CD4-positive, alpha-beta memory T cell (primary cell): ENCODE results near the gene LTB4R2. TPM values are rescaled to one million over a fixed set of nuclear protein-coding genes. Genes with fewer than 3 reads are reported as not detected.

ENCODE experiments used
- CTCF ChIA-PET: fragments of 350-600 bp; sonication (Branson Sonifier 250); formaldehyde crosslinking; loops from one replicate; lab custom pipeline; 2021; ENCODE audit warnings: inconsistent platforms; ENCODE audit not compliant: partially characterized antibody; lab: Charles Lee
- POLR2A ChIA-PET: fragments of 350-600 bp; sonication (Branson Sonifier 250); formaldehyde crosslinking; loops from one replicate; lab custom pipeline; 2021; ENCODE audit not compliant: partially characterized antibody; lab: Charles Lee
- DNase-seq, 5 donors: peaks; one replicate each; pipeline versions ENCODE4 v3.0.0 to v3.0.0-alpha.2; 2020 to 2022; ENCODE audit warnings: mixed read lengths in 1 of 5
- H3K27ac ChIP-seq: one replicate; pipeline ENCODE4 v1.7.0; 2013; ENCODE audit warnings: low read depth, low read length
- H3K27me3 ChIP-seq: 2 replicates; pipeline ENCODE4 v1.7.0; 2013; ENCODE audit warnings: mild to moderate bottlenecking, low read length, moderate library complexity; ENCODE audit not compliant: insufficient read depth
- H3K36me3 ChIP-seq: 2 replicates; pipeline ENCODE4 v1.7.0; 2013; ENCODE audit warnings: mild to moderate bottlenecking, low read length, moderate library complexity; ENCODE audit not compliant: insufficient read depth
- H3K4me1 ChIP-seq: 2 replicates; pipeline ENCODE4 v1.7.0; 2013; ENCODE audit warnings: mild to moderate bottlenecking, low read length, moderate library complexity; ENCODE audit not compliant: insufficient read depth
- H3K4me3 ChIP-seq, 2 donors: one replicate each; pipeline ENCODE4 v1.7.0; 2013; ENCODE audit warnings: low read length in 2 of 2, mild to moderate bottlenecking in 1 of 2
- H3K9me3 ChIP-seq, 2 donors: one replicate each; pipeline ENCODE4 v1.7.0; 2013; ENCODE audit warnings: low read length in 2 of 2, control low read depth in 1 of 2; ENCODE audit not compliant: control insufficient read depth in 1 of 2
- H3K27ac Mint-ChIP-seq, 7 donors: one replicate each; pipeline ENCODE4 v1.8.0; 2020 to 2021; ENCODE audit warnings: mixed read lengths in 7 of 7, mild to moderate bottlenecking in 6 of 7, inconsistent platforms in 3 of 7, moderate library complexity in 3 of 7
- H3K27me3 Mint-ChIP-seq, 2 donors: one replicate each; pipeline ENCODE4 v1.8.0; 2020 to 2021; ENCODE audit warnings: mixed read lengths in 2 of 2
- H3K36me3 Mint-ChIP-seq, 2 donors: one replicate each; pipeline ENCODE4 v1.8.0; 2020 to 2021; ENCODE audit warnings: mixed read lengths in 2 of 2, inconsistent platforms in 1 of 2, mild to moderate bottlenecking in 1 of 2
- H3K4me1 Mint-ChIP-seq, 4 donors: one replicate each; pipeline ENCODE4 v1.8.0; 2020 to 2021; ENCODE audit warnings: mixed read lengths in 4 of 4, mild to moderate bottlenecking in 1 of 4
- H3K4me3 Mint-ChIP-seq, 8 donors: one replicate each; pipeline ENCODE4 v1.8.0; 2020 to 2021; ENCODE audit warnings: mixed read lengths in 8 of 8, mild to moderate bottlenecking in 7 of 8, moderate library complexity in 6 of 8, inconsistent platforms in 3 of 8
- H3K9me3 Mint-ChIP-seq, 8 donors: one replicate each; pipeline ENCODE4 v1.8.0; 2020 to 2021; ENCODE audit warnings: mixed read lengths in 8 of 8, mild to moderate bottlenecking in 5 of 8, inconsistent platforms in 3 of 8, moderate library complexity in 1 of 8
- intact Hi-C: fragments of 100-400 bp; cut with micrococcal nuclease; formaldehyde crosslinking; loops from one replicate; pipeline ENCODE4 v1.15.1; 2023
- polyA plus RNA-seq, 2 donors: library from polyadenylated mRNA; unstranded; fragments of 300-500 nt; fragmentation: Illumina TruSeq; gene quantifications; one replicate each; pipeline ENCODE4 v1.2.3, GENCODE V29; 2021
- total RNA-seq, 2 experiments: library from RNA; stranded (reverse); gene quantifications; one replicate each; pipeline ENCODE4 v1.2.3, GENCODE V29; 2021

Gene LTB4R2
- total and polyA plus RNA-seq, 4 experiments from 2014 or later, result 2.3 to 18.8 (median 10.6) TPM

DNA sequence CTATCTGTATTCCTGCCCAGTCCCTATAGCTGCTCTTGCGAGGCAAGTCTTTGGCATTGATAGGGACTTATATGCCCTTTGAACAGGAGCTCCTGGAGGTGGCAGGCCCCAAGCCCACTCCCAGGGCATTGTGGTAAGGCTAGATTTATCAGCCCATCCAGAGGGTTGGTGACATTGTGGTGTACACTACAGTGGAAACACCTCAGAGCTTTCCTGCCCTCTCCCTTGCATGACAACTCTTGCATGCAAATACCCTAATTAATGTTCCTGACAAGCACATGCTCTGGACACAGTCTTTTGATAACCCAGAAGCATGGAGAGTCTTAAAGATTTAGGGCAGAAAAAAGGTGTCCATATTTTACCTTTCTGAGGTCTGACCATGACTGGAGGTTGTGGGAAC, 30.7 kb downstream of the LTB4R2 start:
- H3K4me1 Mint-ChIP-seq, result peaks cover 16 to 41% (median 27%) of the 10 kb centered on the region in 4 donors
- no peak overlapping the region for H3K4me3 ChIP-seq

DNA sequence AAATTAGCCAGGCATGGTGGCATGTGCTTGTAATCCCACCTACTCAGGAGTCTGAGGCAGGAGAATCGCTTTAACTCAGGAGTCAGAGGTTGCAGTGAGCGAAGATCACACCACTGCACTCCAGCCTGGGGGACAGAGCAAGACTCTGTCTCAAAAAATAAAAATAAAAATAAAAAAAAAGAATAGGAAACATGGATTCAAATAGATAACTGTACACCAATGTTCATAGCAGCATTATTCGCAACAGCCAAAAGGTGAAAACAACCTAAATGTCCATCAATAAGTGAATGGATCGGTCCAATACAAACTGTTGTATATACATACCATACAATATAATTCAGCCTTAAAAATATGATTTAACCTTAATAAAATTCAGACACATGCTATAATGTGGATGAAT, 32.9 kb downstream of the LTB4R2 start:
- Mint-ChIP-seq H3K4me3 (no peak overlapping the region), H3K4me1 (peaks cover 14 to 27% (median 18%) of the 10 kb centered on the region in 4 donors), H3K9me3 (no peaks in the 10 kb centered on the region), H3K27me3 (peaks cover 12 to 20% of the 10 kb centered on the region in 2 donors), H3K27ac (no peak overlapping the region), H3K36me3 (peaks cover 7 to 12% of the 10 kb centered on the region in 2 donors)
- Histone ChIP-seq H3K36me3 (peaks cover 5% of the 10 kb centered on the region), H3K4me3 (no peak overlapping the region), H3K9me3 (no peaks in the 10 kb centered on the region), H3K4me1 (peaks cover 21% of the 10 kb centered on the region), H3K27ac (no peak overlapping the region), H3K27me3 (no peaks in the 10 kb centered on the region)
- ChIA-PET CTCF (interaction anchor here (5.7 to 23.0 kb wide), 2 partner anchors 10 to 89 kb away, joined by 46 to 791 read pairs; partner anchors contain the start of genes ADCY4, CBLN3, KHNYN and SDR39U1), POLR2A (interaction anchor here (1.9 kb wide), 1 partner anchor 101 kb away, joined by 4 read pairs; no protein-coding TSS in a partner anchor)
- intact Hi-C loops, result no loop called here
- no peak for DNase-seq

More for the DNA sequence above, 30.7 kb downstream of the LTB4R2 start:
- Histone ChIP-seq H3K36me3 (peaks cover 18% of the 10 kb centered on the region), H3K4me1 (peaks cover 24% of the 10 kb centered on the region), H3K9me3 (no peaks in the 10 kb centered on the region), H3K27ac (no peak overlapping the region), H3K27me3 (no peaks in the 10 kb centered on the region)
- Mint-ChIP-seq H3K27me3 (peaks cover 12 to 14% of the 10 kb centered on the region in 2 donors), H3K36me3 (peaks cover 27 to 32% of the 10 kb centered on the region in 2 donors), H3K9me3 (no peaks in the 10 kb centered on the region), H3K4me3 (peak overlapping the region in 3 of 8 donors; percentile 95 to 98 (median 97)), H3K27ac (peak overlapping the region in 1 of 7 donors; percentile 82)
- ChIA-PET POLR2A (interaction anchor here (1.0 to 12.5 kb wide), 8 partner anchors 8 to 98 kb away, joined by 3 to 361 read pairs (median 7); partner anchors contain the start of genes CBLN3, KHNYN, LTB4R and LTB4R2), CTCF (interaction anchor here (0.8 to 23.0 kb wide), 5 partner anchors 8 to 98 kb away, joined by 4 to 791 read pairs (median 12); partner anchors contain the start of genes CBLN3, CIDEB, KHNYN and LTB4R)
- no peak for DNase-seq
- intact Hi-C loops, result no loop called here

DNA sequence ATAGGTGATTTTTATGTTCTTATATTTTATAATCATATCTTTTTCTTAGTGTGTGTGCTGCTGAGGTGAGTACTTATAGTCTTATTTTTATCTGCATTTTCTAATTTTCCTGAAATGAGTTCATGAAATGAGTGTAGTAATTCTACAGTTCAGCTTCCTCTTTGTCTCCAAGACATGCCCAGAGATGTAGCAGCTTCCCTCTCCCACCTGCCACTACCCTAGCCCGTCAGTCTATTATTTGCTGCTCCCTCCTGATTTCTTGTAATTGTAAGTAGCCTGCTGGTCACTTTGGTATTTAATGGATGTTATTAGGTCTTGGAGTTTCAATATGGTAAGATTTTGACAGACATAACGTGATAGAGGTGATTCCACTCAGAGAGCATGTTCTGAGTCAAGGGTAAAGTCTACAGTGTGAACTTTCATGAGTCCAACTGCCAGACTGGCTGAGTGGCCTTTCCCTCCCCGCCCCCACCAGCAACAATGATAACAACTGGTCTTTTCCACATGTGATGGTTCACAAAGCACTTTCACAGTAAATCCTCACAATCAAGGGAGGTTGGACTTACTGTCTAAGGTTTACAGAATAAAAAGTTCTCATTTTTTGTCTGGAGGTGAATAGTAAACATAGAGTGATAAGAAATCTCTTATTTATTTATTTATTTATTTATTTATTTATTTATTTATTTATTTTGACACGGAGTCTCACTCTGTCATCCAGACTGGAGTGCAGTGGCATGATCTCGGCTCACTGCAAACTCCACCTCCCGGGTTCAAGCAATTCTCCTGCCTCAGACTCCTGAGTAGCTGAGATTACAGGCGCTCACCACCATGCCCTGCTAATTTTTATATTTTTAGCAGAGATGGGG, 34.1 kb downstream of the LTB4R2 start:
- Histone ChIP-seq H3K27me3 (no peaks in the 10 kb centered on the region), H3K9me3 (no peaks in the 10 kb centered on the region), H3K4me1 (peaks cover 10% of the 10 kb centered on the region), H3K4me3 (no peak overlapping the region), H3K36me3 (no peaks in the 10 kb centered on the region), H3K27ac (no peak overlapping the region)
- peaks cover 0 to 4% of the 10 kb centered on the region in 2 donors for H3K36me3 Mint-ChIP-seq
- no peak overlapping the region for H3K27ac Mint-ChIP-seq
- no peak overlapping the region for H3K4me3 Mint-ChIP-seq
- intact Hi-C loops, result no loop called here
- H3K9me3 Mint-ChIP-seq, result no peaks in the 10 kb centered on the region
- CTCF ChIA-PET, result interaction anchor here (5.7 kb wide), 1 partner anchor 11 kb away, joined by 46 read pairs; the partner anchor contains the start of gene ADCY4
- H3K4me1 Mint-ChIP-seq, result peaks cover 7 to 16% (median 10%) of the 10 kb centered on the region in 4 donors
- no peak for DNase-seq
- POLR2A ChIA-PET, result no interaction called here
- peaks cover 12 to 23% of the 10 kb centered on the region in 2 donors for H3K27me3 Mint-ChIP-seq

DNA sequence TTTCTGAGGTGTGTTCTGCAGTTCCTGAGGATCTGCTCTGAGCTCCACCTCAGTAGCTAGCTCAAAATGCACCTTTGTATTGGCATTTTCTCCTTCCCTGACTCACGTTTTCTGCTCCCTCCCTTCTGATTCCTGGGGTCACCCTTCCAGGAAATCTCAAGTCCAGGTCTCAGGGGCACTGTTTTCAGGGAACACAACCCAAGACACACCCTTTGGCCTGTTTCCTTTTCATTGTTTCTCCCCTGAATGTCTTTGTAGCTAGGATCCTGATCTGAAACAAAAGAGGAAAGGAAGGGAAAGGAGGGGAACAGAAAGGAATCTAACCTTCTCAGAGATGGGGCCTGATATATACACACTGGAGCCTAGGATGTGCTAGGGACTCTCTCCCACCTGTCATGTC, 37.2 kb downstream of the LTB4R2 start:
- intact Hi-C loops, result no loop called here
- Histone ChIP-seq H3K9me3 (no peaks in the 10 kb centered on the region), H3K27ac (no peak overlapping the region), H3K4me1 (no peaks in the 10 kb centered on the region), H3K36me3 (no peaks in the 10 kb centered on the region), H3K27me3 (peaks cover 3% of the 10 kb centered on the region), H3K4me3 (no peak overlapping the region)
- POLR2A ChIA-PET, result interaction anchor here (1.2 kb wide), 1 partner anchor 83 kb away, joined by 4 read pairs; no protein-coding TSS in a partner anchor
- Mint-ChIP-seq H3K36me3 (no peaks in the 10 kb centered on the region), H3K27ac (no peak overlapping the region), H3K27me3 (peaks cover 32 to 44% of the 10 kb centered on the region in 2 donors), H3K9me3 (no peaks in the 10 kb centered on the region), H3K4me3 (no peak overlapping the region), H3K4me1 (no peaks in the 10 kb centered on the region)
- CTCF ChIA-PET, result interaction anchor here (1.1 to 5.7 kb wide), 4 partner anchors 11 to 38 kb away, joined by 3 to 46 read pairs (median 4); partner anchors contain the start of gene ADCY4
- DNase-seq, result no peak

DNA sequence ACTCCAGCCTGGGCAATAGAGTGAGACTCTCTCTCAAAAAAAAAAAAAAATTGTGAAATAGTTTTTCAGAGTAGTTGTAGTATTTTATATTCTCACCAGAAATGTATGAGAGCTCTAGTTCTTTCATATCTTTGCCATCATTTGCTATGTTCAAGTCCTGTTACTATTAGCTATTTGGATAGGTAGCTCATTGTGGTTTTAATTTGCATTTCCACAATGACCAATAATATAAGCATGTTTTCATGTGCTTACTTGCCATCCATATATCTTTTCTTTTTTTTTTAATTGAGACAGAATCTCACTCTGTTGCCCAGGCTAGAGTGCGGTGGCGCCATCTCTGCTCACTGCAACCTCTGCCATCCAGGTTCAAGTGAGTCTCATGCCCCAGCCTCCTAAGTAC, 38.2 kb downstream of the LTB4R2 start:
- no peak for DNase-seq
- intact Hi-C loops, result no loop called here
- no peak overlapping the region for H3K4me3 Mint-ChIP-seq
- CTCF ChIA-PET, result interaction anchor here (0.7 to 5.7 kb wide), 5 partner anchors 10 to 41 kb away, joined by 3 to 46 read pairs (median 4); partner anchors contain the start of genes ADCY4 and CIDEB
- POLR2A ChIA-PET, result interaction anchor here (0.6 kb wide), 1 partner anchor 19 kb away, joined by 5 read pairs; no protein-coding TSS in a partner anchor
- Histone ChIP-seq H3K36me3 (no peaks in the 10 kb centered on the region), H3K4me1 (no peaks in the 10 kb centered on the region), H3K4me3 (no peak overlapping the region), H3K9me3 (no peaks in the 10 kb centered on the region), H3K27ac (no peak overlapping the region), H3K27me3 (peaks cover 3% of the 10 kb centered on the region)
- H3K27me3 Mint-ChIP-seq, result peaks cover 35 to 49% of the 10 kb centered on the region in 2 donors
- H3K9me3 Mint-ChIP-seq, result no peaks in the 10 kb centered on the region
- no peak overlapping the region for H3K27ac Mint-ChIP-seq
- no peaks in the 10 kb centered on the region for H3K4me1 Mint-ChIP-seq
- H3K36me3 Mint-ChIP-seq, result no peaks in the 10 kb centered on the region

DNA sequence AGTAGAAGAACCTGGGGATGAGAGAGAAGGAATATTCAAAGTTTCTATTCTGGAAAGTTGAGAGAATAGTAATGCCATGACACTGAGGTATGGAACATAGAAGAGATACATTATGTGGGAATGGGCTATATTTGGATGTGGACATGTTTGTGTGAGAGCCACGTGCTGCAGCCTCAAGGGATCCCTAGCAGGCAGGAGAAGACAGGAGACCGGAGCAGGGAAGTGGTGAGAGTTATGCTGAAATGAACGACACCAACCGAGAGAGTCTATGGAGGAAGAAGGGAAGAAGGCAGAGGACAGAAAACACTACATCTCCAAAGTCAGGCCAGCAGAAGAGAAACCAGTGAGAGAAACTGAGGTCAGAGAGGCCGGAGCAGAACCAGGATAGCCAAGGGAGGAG, 39.8 kb downstream of the LTB4R2 start:
- DNase-seq, result no peak
- Mint-ChIP-seq H3K36me3 (no peaks in the 10 kb centered on the region), H3K4me1 (no peaks in the 10 kb centered on the region), H3K4me3 (no peak overlapping the region), H3K27me3 (peaks cover 39 to 46% of the 10 kb centered on the region in 2 donors), H3K27ac (peak overlapping the region in 1 of 7 donors; percentile 26), H3K9me3 (no peaks in the 10 kb centered on the region)
- Histone ChIP-seq H3K4me3 (no peak overlapping the region), H3K36me3 (no peaks in the 10 kb centered on the region), H3K27ac (no peak overlapping the region), H3K9me3 (no peaks in the 10 kb centered on the region), H3K27me3 (peaks cover 3% of the 10 kb centered on the region), H3K4me1 (no peaks in the 10 kb centered on the region)
- intact Hi-C loops, result no loop called here
- CTCF ChIA-PET, result no interaction called here
- POLR2A ChIA-PET, result interaction anchor here (0.7 kb wide), 1 partner anchor 10 kb away, joined by 3 read pairs; the partner anchor contains the start of gene RIPK3

DNA sequence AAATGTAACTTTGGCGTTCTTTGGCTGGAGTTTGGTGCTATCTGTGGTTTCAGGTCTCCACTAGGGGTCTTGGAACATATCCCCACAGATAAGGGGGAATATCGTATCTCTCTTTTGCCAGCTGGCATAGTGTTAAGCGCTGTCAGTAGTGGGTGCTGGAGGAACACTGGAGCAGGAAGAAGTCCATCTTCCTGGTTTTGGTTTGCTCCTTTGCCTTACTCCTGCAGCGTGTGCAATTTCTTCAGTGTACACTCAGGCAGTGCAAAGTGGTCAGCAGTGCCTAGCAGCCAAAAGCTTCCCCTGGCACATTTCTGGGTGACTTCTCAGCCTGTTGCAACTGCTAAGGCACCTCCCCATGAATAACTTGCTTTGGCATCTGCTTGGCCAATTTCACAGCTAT, 41.6 kb downstream of the LTB4R2 start:
- ChIA-PET POLR2A (no interaction called here), CTCF (interaction anchor here (1.7 kb wide), 1 partner anchor 18 kb away, joined by 6 read pairs; no protein-coding TSS in a partner anchor)
- no peaks in the 10 kb centered on the region for H3K4me1 Mint-ChIP-seq

More for the DNA sequence above, 41.6 kb downstream of the LTB4R2 start:
- Histone ChIP-seq H3K27ac (no peak overlapping the region), H3K9me3 (no peaks in the 10 kb centered on the region), H3K36me3 (no peaks in the 10 kb centered on the region), H3K4me3 (no peak overlapping the region), H3K4me1 (no peaks in the 10 kb centered on the region), H3K27me3 (peaks cover 3% of the 10 kb centered on the region)
- H3K36me3 Mint-ChIP-seq, result no peaks in the 10 kb centered on the region
- peaks cover 34 to 37% of the 10 kb centered on the region in 2 donors for H3K27me3 Mint-ChIP-seq
- intact Hi-C loops, result no loop called here
- no peaks in the 10 kb centered on the region for H3K9me3 Mint-ChIP-seq
- H3K27ac Mint-ChIP-seq, result no peak overlapping the region
- DNase-seq, result no peak
- H3K4me3 Mint-ChIP-seq, result no peak overlapping the region
